OCI-LY7 (cell line): ENCODE data around the gene STK4. TPM values are rescaled to one million over a fixed set of nuclear protein-coding genes. Genes with fewer than 3 reads are reported as not detected.
"Not testable (repeated sequence)": the region's sequence is repeated elsewhere in the genome, so short reads cannot be mapped to it uniquely, and the experiment has no call there.

Experiments used
- BruUV-seq: library from RNA; stranded (reverse); fragments of 400-500 nt; replicated peaks from 2 replicates; lab custom pipeline; 2021; lab: Mats Ljungman, UMichigan
- CTCF ChIA-PET: fragments of 300-600 bp; sonication (Branson Sonifier 250); formaldehyde crosslinking; loops from one replicate; lab custom pipeline; 2022; ENCODE audit warnings: antibody characterized with exemption; ENCODE audit not compliant: unreplicated experiment; lab: Charles Lee
- POLR2A ChIA-PET: fragments of 300-600 bp; sonication (Branson Sonifier 250); formaldehyde crosslinking; loops from one replicate; lab custom pipeline; 2022; ENCODE audit warnings: antibody characterized with exemption; lab: Charles Lee
- DNase-seq: peaks from one replicate; pipeline ENCODE4 v3.0.0-alpha.2; 2015; ENCODE audit warnings: low spot score
- H2AFZ ChIP-seq: fragments of 200-600 bp; sonication (generic), shearing (Covaris generic); 2 replicates; pipeline ENCODE4 v1.6.1; 2014; ENCODE audit warnings: mild to moderate bottlenecking, antibody characterized with exemption, low read length, moderate library complexity
- H3K27ac ChIP-seq: fragments of 200-600 bp; sonication (generic); 2 replicates; pipeline ENCODE4 v1.5.1; 2014; ENCODE audit warnings: mixed run types, low read depth, mild to moderate bottlenecking, moderate library complexity, low read length, inconsistent platforms; ENCODE audit not compliant: poor library complexity, severe bottlenecking
- H3K36me3 ChIP-seq: fragments of 200-600 bp; sonication (generic); 2 replicates; pipeline ENCODE4 v1.6.1; 2014; ENCODE audit warnings: mild to moderate bottlenecking, antibody characterized with exemption, low read length, moderate library complexity, mixed read lengths; ENCODE audit not compliant: insufficient read depth
- H3K4me1 ChIP-seq: fragments of 200-600 bp; sonication (generic); 2 replicates; pipeline ENCODE4 v1.5.1; 2014; ENCODE audit warnings: mild to moderate bottlenecking, low read length; ENCODE audit not compliant: insufficient read depth, poor library complexity, severe bottlenecking
- H3K4me2 ChIP-seq: fragments of 200-600 bp; sonication (generic); 2 replicates; pipeline ENCODE4 v1.6.1; 2014; ENCODE audit warnings: mild to moderate bottlenecking, low read length
- H3K4me3 ChIP-seq: fragments of 200-600 bp; sonication (generic); 2 replicates; pipeline ENCODE4 v1.5.1; 2014; ENCODE audit warnings: mild to moderate bottlenecking, low read depth, low read length; ENCODE audit not compliant: poor library complexity, severe bottlenecking
- H3K79me2 ChIP-seq: fragments of 200-600 bp; sonication (generic); 2 replicates; pipeline ENCODE4 v1.6.1; 2016; ENCODE audit warnings: low read depth, mild to moderate bottlenecking, low read length, moderate library complexity, mixed read lengths; ENCODE audit not compliant: insufficient read depth
- H3K9me2 ChIP-seq: fragments of 200-600 bp; sonication (generic); 2 replicates; pipeline ENCODE4 v1.6.1; 2016; ENCODE audit warnings: mild to moderate bottlenecking, low read length, mixed read lengths; ENCODE audit not compliant: insufficient read depth
- H3K9me3 ChIP-seq: fragments of 200-600 bp; sonication (generic); 2 replicates; pipeline ENCODE4 v1.6.1; 2014; ENCODE audit warnings: mild to moderate bottlenecking, mixed run types, low read length, mixed read lengths
- H4K20me1 ChIP-seq: fragments of 200-600 bp; sonication (generic); 2 replicates; pipeline ENCODE4 v1.6.1; 2014; ENCODE audit warnings: mild to moderate bottlenecking, antibody characterized with exemption, low read length, moderate library complexity, mixed read lengths; ENCODE audit not compliant: insufficient read depth
- EZH2phosphoT487 ChIP-seq: fragments of 200-600 bp; sonication (generic); IDR thresholded peaks from 2 replicates; pipeline ENCODE4 v1.6.1; 2018; ENCODE audit warnings: low read depth, borderline replicate concordance, mild to moderate bottlenecking, mixed run types, antibody characterized with exemption, low read length, moderate library complexity, mixed read lengths
- intact Hi-C: fragments of 100-400 bp; cut with micrococcal nuclease; formaldehyde crosslinking; loops from one replicate; pipeline ENCODE4 v1.10.0; 2022; ENCODE audit not compliant: unreplicated experiment
- total RNA-seq, 2 experiments: library from RNA; depleted of rRNA in 1 of 2; stranded (reverse); fragments of >200 nt in 1 of 2; shearing (Covaris generic) in 1 of 2; gene quantifications; 2 replicates each; pipeline ENCODE4 v1.2.3, GENCODE V29; 2014 to 2022
- TF ChIP-seq, protein P1 (sequence below): fragments of 200-600 bp; sonication (generic); conservative IDR thresholded peaks from 2 replicates; pipeline ENCODE4 v1.5.1; 2014; ENCODE audit warnings: mild to moderate bottlenecking, antibody characterized with exemption, low read length, moderate library complexity, mixed read lengths

The STK4 gene
- total RNA-seq, 2 experiments from 2014 or later: 67.9 to 140 TPM

DNA sequence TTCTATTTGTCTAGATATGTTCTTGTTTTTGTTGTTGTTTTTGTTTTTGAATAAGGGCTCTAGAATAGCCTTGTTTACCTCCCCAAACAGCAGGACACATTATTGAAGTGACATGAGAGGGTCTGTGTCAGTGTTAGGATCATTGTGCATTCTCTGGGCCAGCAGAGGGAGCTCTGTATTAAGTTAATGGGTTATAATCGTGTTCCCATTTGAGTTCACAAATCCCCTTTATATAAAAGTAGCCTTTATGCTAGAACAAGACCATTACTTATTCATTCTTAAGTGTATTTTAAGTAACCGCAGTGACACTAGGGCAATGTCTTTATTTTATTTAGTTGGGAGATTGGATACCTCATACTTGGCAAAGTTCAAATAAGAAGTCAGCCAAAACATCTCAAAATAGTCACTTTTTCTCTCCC is 44.8 kb downstream of the STK4 start:
- BruUV-seq: no TSS peak
- intact Hi-C loops: loop anchor here (1.0 kb wide), 1 partner anchor 85 kb away; no protein-coding TSS in a partner anchor
- CTCF ChIA-PET: interaction anchor here (0.7 kb wide), 1 partner anchor 37 kb away, joined by 3 read pairs; no protein-coding TSS in a partner anchor
- TF ChIP-seq, protein P1, sequence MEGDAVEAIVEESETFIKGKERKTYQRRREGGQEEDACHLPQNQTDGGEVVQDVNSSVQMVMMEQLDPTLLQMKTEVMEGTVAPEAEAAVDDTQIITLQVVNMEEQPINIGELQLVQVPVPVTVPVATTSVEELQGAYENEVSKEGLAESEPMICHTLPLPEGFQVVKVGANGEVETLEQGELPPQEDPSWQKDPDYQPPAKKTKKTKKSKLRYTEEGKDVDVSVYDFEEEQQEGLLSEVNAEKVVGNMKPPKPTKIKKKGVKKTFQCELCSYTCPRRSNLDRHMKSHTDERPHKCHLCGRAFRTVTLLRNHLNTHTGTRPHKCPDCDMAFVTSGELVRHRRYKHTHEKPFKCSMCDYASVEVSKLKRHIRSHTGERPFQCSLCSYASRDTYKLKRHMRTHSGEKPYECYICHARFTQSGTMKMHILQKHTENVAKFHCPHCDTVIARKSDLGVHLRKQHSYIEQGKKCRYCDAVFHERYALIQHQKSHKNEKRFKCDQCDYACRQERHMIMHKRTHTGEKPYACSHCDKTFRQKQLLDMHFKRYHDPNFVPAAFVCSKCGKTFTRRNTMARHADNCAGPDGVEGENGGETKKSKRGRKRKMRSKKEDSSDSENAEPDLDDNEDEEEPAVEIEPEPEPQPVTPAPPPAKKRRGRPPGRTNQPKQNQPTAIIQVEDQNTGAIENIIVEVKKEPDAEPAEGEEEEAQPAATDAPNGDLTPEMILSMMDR: peak; percentile 97
- TF ChIP-seq EZH2phosphoT487: no peak
- Histone ChIP-seq H3K9me2 (no peaks in the 10 kb centered on the region), H3K4me2 (no peak overlapping the region), H2AFZ (no peak overlapping the region), H3K27ac (no peak overlapping the region), H3K9me3 (no peaks in the 10 kb centered on the region), H3K36me3 (peaks cover 90% of the 10 kb centered on the region), H4K20me1 (peaks cover 6% of the 10 kb centered on the region), H3K4me3 (no peak overlapping the region), H3K79me2 (peaks cover 66% of the 10 kb centered on the region; the same call in 1 of the 2 replicates), H3K4me1 (no peaks in the 10 kb centered on the region)
- POLR2A ChIA-PET: interaction anchor here (0.6 to 0.7 kb wide), 2 partner anchors 71 to 100 kb away, joined by 3 read pairs; no protein-coding TSS in a partner anchor
- DNase-seq: peak; percentile 65

GRCh38 chr20:45012682-45013302 is 46.5 kb downstream of the STK4 start:
- BruUV-seq: no TSS peak
- H4K20me1 ChIP-seq: peaks cover 6% of the 10 kb centered on the region
- intact Hi-C loops: no loop called here

GRCh38 chr20:45014131-45014530 is 47.8 kb downstream of the STK4 start:
- peaks cover 89% of the 10 kb centered on the region for H3K36me3 ChIP-seq
- POLR2A ChIA-PET: interaction anchor here (0.9 kb wide), 1 partner anchor 38 kb away, joined by 3 read pairs; no protein-coding TSS in a partner anchor
- intact Hi-C loops, H3K27ac ChIP-seq, H4K20me1 ChIP-seq, H3K9me3 ChIP-seq, H3K4me1 ChIP-seq, H3K9me2 ChIP-seq, BruUV-seq, H2AFZ ChIP-seq, H3K4me3 ChIP-seq, CTCF ChIA-PET, H3K4me2 ChIP-seq, DNase-seq: not testable (repeated sequence)
- H3K79me2 ChIP-seq: peaks cover 45% of the 10 kb centered on the region; the same call in 1 of the 2 replicates

More at GRCh38 chr20:45012682-45013302, 46.5 kb downstream of the STK4 start:
- Histone ChIP-seq H3K4me2 (no peak overlapping the region), H3K9me3 (no peaks in the 10 kb centered on the region), H3K79me2 (peaks cover 55% of the 10 kb centered on the region; the same call in 1 of the 2 replicates), H2AFZ (no peak overlapping the region), H3K36me3 (peaks cover 90% of the 10 kb centered on the region), H3K27ac (no peak overlapping the region), H3K4me3 (no peak overlapping the region), H3K9me2 (no peaks in the 10 kb centered on the region), H3K4me1 (no peaks in the 10 kb centered on the region)
- no peak for DNase-seq
- CTCF ChIA-PET: interaction anchor here (0.8 kb wide), 1 partner anchor 11 kb away, joined by 3 read pairs; no protein-coding TSS in a partner anchor
- POLR2A ChIA-PET: interaction anchor here (0.7 to 1.1 kb wide), 3 partner anchors 22 to 52 kb away, joined by 3 to 4 read pairs (median 4); no protein-coding TSS in a partner anchor
- TF ChIP-seq, protein P1: no peak
